Measurements from ENCODE around the gene NFYA.

NFYA gene

DNA sequence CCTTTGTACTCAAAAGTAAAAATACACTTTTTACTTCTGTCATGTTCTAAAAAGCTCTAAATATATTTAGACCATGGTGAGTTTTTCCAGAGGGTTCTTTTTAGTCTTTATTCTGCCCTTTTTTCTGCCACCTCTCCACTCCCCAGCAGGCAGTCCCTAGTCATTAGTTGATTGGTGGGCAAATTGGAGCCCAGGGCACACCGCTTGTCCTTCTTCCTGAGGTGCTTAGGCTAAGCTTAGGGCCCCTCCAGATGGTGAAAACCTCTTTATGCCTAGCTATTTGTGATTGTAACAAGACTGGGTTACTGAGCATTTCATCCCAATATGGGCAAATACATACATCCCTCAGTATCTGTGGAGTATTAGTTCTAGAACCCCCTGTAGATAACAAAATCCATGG lies 75.1 kb downstream of the NFYA start:
- Histone ChIP-seq H3K4me3 (ENCODE audit: low read depth, low read length) (no peak overlapping the region), H3K27ac (ENCODE audit: extremely low read depth, low read depth, low read length) (no peak overlapping the region), H3K36me3 (ENCODE audit: control insufficient read depth in 2 of 2, insufficient read depth in 1 of 2, low read length in 2 of 2) (no peaks in the 10 kb centered on the region), H3K4me1 (ENCODE audit: control insufficient read depth, insufficient read depth, low read length) (no peaks in the 10 kb centered on the region), H3K9me3 (ENCODE audit: control insufficient read depth, insufficient read depth, low read depth, low read length) (no peaks in the 10 kb centered on the region)
- CTCF ChIA-PET = no interaction called here
- TF ChIP-seq, protein P1, sequence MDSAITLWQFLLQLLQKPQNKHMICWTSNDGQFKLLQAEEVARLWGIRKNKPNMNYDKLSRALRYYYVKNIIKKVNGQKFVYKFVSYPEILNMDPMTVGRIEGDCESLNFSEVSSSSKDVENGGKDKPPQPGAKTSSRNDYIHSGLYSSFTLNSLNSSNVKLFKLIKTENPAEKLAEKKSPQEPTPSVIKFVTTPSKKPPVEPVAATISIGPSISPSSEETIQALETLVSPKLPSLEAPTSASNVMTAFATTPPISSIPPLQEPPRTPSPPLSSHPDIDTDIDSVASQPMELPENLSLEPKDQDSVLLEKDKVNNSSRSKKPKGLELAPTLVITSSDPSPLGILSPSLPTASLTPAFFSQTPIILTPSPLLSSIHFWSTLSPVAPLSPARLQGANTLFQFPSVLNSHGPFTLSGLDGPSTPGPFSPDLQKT (IDR thresholded peaks at IDR 0.05; ENCODE audit: borderline replicate concordance, low read depth, low read length) = no peak
- TF ChIP-seq, protein P2, sequence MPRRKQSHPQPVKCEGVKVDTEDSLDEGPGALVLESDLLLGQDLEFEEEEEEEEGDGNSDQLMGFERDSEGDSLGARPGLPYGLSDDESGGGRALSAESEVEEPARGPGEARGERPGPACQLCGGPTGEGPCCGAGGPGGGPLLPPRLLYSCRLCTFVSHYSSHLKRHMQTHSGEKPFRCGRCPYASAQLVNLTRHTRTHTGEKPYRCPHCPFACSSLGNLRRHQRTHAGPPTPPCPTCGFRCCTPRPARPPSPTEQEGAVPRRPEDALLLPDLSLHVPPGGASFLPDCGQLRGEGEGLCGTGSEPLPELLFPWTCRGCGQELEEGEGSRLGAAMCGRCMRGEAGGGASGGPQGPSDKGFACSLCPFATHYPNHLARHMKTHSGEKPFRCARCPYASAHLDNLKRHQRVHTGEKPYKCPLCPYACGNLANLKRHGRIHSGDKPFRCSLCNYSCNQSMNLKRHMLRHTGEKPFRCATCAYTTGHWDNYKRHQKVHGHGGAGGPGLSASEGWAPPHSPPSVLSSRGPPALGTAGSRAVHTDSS (tag by site-specific recombination; IDR thresholded peaks at IDR 0.05) = no peak
- TF ChIP-seq KLF7 (tag by site-specific recombination; IDR thresholded peaks at IDR 0.05; ENCODE audit: borderline replicate concordance) (no peak), FEZF1 (tag by site-specific recombination; IDR thresholded peaks at IDR 0.05) (no peak), ZEB2 (tag by site-specific recombination; IDR thresholded peaks at IDR 0.05) (no peak), ZNF521 (tag by site-specific recombination; IDR thresholded peaks at IDR 0.05) (no peak), ZNF433 (tag by site-specific recombination; IDR thresholded peaks at IDR 0.05; ENCODE audit: low read depth) (no peak), ZFP69B (tag by site-specific recombination; IDR thresholded peaks at IDR 0.05) (no peak), ZNF18 (tag by site-specific recombination; IDR thresholded peaks at IDR 0.05) (no peak), ZNF777 (tag by site-specific recombination; IDR thresholded peaks at IDR 0.05; ENCODE audit: borderline replicate concordance) (no peak), ZNF140 (tag by site-specific recombination; IDR thresholded peaks at IDR 0.05) (no peak)
- POLR2A ChIA-PET = no interaction called here

Measured in HEK293 (cell line).